Measurements from ENCODE around the gene MYO1A. TPM values are rescaled to one million over a fixed set of nuclear protein-coding genes. Genes with fewer than 3 reads are reported as not detected.

The MYO1A gene
- total and polyA plus RNA-seq, 10 of the 15 experiments (the other 5 are each of a cell fraction or from before 2014, with no cell fraction given): 0.01 to 0.34 (median 0.15) TPM; not detected in 2

DNA sequence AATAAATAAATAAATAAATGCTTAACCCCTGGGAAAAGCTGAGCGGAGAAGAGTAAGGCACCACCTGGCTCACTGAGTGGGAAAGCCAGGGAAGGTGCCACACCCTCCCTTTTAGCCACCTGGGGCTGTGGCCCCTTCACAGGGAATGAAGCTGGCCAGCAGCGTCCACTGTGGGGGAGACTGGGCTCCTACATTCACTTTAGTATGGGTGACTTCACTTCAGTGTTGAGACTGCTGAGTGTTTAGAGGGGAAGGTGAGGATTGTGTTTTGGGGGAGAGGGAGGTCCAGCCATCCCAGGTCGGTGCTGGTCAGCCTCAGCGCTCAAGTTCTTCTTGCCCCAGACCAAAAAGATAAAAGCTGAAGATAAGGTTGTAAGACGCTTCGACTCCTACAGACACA, 40.6 kb upstream of the MYO1A start:
- Histone ChIP-seq H3K27ac (ENCODE audit: control insufficient read depth, insufficient read depth) (no peak overlapping the region), H3K9me3 (replicated peaks; ENCODE audit: control insufficient read depth, insufficient read depth, low read length) (no peaks in the 10 kb centered on the region), H4K20me1 (ENCODE audit: control insufficient read depth, insufficient read depth) (no peaks in the 10 kb centered on the region), H3K4me1 (ENCODE audit: control insufficient read depth, insufficient read depth, low read length) (peaks cover 47% of the 10 kb centered on the region), H2AFZ (ENCODE audit: control insufficient read depth, low read depth, low read length) (no peak overlapping the region), H3K27me3 (replicated peaks in 1 of 2; ENCODE audit: control insufficient read depth in 2 of 2, insufficient read depth in 2 of 2, low read length in 1 of 2) (no peaks in the 10 kb centered on the region), H3K4me2 (ENCODE audit: control insufficient read depth, insufficient read depth) (peak overlapping the region; percentile 75), H3K79me2 (ENCODE audit: control insufficient read depth, insufficient read depth, low read length) (peaks cover 34% of the 10 kb centered on the region), H3K36me3 (ENCODE audit: control insufficient read depth in 2 of 2, insufficient read depth in 2 of 2, low read length in 1 of 2) (peaks cover 9 to 17% of the 10 kb centered on the region in 2 experiments), H3K4me3 (peak overlapping the region; percentile 52), H3K9ac (ENCODE audit: control insufficient read depth, insufficient read depth, low read length) (peak overlapping the region; percentile 70)
- 65% methylated on average over 6 of the region's 6 CpGs for WGBS (ENCODE audit: insufficient coverage, insufficient replicate concordance, low lambda C conversion rate, missing lambda C conversion rate)
- CTCF ChIA-PET: interaction anchor here (1.8 to 9.0 kb wide), 5 partner anchors 11 to 30 kb away, joined by 5 to 205 read pairs (median 69); partner anchors contain the start of genes NEMP1 and STAT6
- DNase-seq (ENCODE audit: low read depth, low spot score) (no peak), FAIRE-seq (no peak), ATAC-seq (no peak)
- no TSS peak for BruUV-seq (replicated peaks)
- intact Hi-C loops (cut with micrococcal nuclease; ENCODE audit: unreplicated experiment) (no loop called here), in situ Hi-C loops (cut with MboI) (no loop called here)
- POLR2A ChIA-PET: interaction anchor here (0.9 to 7.6 kb wide), 5 partner anchors 9 to 25 kb away, joined by 3 to 74 read pairs (median 10); partner anchors contain the start of genes NEMP1 and STAT6
- RAD21 ChIA-PET (ENCODE audit: unreplicated experiment): interaction anchor here (0.6 to 8.8 kb wide), 7 partner anchors 11 to 339 kb away, joined by 3 to 199 read pairs (median 7); partner anchors contain the start of genes LRP1, NEMP1 and STAT6
- SMC1A ChIA-PET (ENCODE audit: uncharacterized antibody, unreplicated experiment): interaction anchor here (1.0 to 9.2 kb wide), 4 partner anchors 11 to 25 kb away, joined by 6 to 169 read pairs (median 20); partner anchors contain the start of gene STAT6
- TF ChIP-seq MTA3 (IDR thresholded peaks at IDR 0.05; ENCODE audit: borderline replicate concordance, low read length): no peak
- TF ChIP-seq, protein P1, sequence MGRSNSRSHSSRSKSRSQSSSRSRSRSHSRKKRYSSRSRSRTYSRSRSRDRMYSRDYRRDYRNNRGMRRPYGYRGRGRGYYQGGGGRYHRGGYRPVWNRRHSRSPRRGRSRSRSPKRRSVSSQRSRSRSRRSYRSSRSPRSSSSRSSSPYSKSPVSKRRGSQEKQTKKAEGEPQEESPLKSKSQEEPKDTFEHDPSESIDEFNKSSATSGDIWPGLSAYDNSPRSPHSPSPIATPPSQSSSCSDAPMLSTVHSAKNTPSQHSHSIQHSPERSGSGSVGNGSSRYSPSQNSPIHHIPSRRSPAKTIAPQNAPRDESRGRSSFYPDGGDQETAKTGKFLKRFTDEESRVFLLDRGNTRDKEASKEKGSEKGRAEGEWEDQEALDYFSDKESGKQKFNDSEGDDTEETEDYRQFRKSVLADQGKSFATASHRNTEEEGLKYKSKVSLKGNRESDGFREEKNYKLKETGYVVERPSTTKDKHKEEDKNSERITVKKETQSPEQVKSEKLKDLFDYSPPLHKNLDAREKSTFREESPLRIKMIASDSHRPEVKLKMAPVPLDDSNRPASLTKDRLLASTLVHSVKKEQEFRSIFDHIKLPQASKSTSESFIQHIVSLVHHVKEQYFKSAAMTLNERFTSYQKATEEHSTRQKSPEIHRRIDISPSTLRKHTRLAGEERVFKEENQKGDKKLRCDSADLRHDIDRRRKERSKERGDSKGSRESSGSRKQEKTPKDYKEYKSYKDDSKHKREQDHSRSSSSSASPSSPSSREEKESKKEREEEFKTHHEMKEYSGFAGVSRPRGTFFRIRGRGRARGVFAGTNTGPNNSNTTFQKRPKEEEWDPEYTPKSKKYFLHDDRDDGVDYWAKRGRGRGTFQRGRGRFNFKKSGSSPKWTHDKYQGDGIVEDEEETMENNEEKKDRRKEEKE (IDR thresholded peaks at IDR 0.05): no peak
- TF ChIP-seq SREBF1 (IDR thresholded peaks at IDR 0.05; ENCODE audit: low read length): no peak
- TF ChIP-seq CEBPZ (IDR thresholded peaks at IDR 0.05; ENCODE audit: low read depth, low read length): no peak
- no peak for TF ChIP-seq SRF (IDR thresholded peaks at IDR 0.05; ENCODE audit: low read depth in 2 of 2, low read length in 2 of 2)
- TF ChIP-seq SUZ12 (IDR thresholded peaks at IDR 0.05; ENCODE audit: unreplicated experiment): no peak
- TF ChIP-seq ZBTB4 (CRISPR knock-in tag; IDR thresholded peaks at IDR 0.05): no peak
- TF ChIP-seq PAX8 (IDR thresholded peaks at IDR 0.05): no peak
- TF ChIP-seq CHD1 (IDR thresholded peaks at IDR 0.05; ENCODE audit: low read depth, low read length): no peak
- TF ChIP-seq, protein P2, sequence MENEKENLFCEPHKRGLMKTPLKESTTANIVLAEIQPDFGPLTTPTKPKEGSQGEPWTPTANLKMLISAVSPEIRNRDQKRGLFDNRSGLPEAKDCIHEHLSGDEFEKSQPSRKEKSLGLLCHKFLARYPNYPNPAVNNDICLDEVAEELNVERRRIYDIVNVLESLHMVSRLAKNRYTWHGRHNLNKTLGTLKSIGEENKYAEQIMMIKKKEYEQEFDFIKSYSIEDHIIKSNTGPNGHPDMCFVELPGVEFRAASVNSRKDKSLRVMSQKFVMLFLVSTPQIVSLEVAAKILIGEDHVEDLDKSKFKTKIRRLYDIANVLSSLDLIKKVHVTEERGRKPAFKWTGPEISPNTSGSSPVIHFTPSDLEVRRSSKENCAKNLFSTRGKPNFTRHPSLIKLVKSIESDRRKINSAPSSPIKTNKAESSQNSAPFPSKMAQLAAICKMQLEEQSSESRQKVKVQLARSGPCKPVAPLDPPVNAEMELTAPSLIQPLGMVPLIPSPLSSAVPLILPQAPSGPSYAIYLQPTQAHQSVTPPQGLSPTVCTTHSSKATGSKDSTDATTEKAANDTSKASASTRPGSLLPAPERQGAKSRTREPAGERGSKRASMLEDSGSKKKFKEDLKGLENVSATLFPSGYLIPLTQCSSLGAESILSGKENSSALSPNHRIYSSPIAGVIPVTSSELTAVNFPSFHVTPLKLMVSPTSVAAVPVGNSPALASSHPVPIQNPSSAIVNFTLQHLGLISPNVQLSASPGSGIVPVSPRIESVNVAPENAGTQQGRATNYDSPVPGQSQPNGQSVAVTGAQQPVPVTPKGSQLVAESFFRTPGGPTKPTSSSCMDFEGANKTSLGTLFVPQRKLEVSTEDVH (IDR thresholded peaks at IDR 0.05; ENCODE audit: low read depth, partially characterized antibody): no peak
- TF ChIP-seq HCFC1 (IDR thresholded peaks at IDR 0.05; ENCODE audit: low read length): no peak

Measured in GM12878 (cell line).